IgD-negative memory B cell (primary cell): ENCODE data around the gene USP48. TPM values are rescaled to one million over a fixed set of nuclear protein-coding genes. Genes with fewer than 3 reads are reported as not detected.

ENCODE experiments used
- H3K27ac Mint-ChIP-seq, 3 donors: one replicate each; pipeline ENCODE4 v1.8.0; 2020 to 2022; ENCODE audit warnings: mild to moderate bottlenecking in 3 of 3, mixed read lengths in 3 of 3, moderate library complexity in 1 of 3
- H3K27me3 Mint-ChIP-seq: one replicate; pipeline ENCODE4 v1.8.0; 2021; ENCODE audit warnings: mixed read lengths
- H3K36me3 Mint-ChIP-seq: one replicate; pipeline ENCODE4 v1.8.0; 2020; ENCODE audit warnings: mild to moderate bottlenecking, mixed read lengths
- H3K4me1 Mint-ChIP-seq, 3 donors: one replicate each; pipeline ENCODE4 v1.8.0; 2020 to 2022; ENCODE audit warnings: mixed read lengths in 3 of 3, mild to moderate bottlenecking in 1 of 3
- H3K4me3 Mint-ChIP-seq, 4 donors: one replicate each; pipeline ENCODE4 v1.8.0; 2020 to 2022; ENCODE audit warnings: mild to moderate bottlenecking in 4 of 4, mixed read lengths in 4 of 4, moderate library complexity in 3 of 4
- H3K9me3 Mint-ChIP-seq, 3 donors: one replicate each; pipeline ENCODE4 v1.8.0; 2020 to 2021; ENCODE audit warnings: mixed read lengths in 3 of 3, mild to moderate bottlenecking in 1 of 3
- polyA plus RNA-seq: library from polyadenylated mRNA; unstranded; fragments of 300-500 nt; fragmentation: Illumina TruSeq; gene quantifications from one replicate; pipeline ENCODE4 v1.2.3, GENCODE V29; 2021

The USP48 gene
- polyA plus RNA-seq, 1 donor from 2014 or later, result 58.4 TPM

- Mint-ChIP-seq H3K9me3 (peaks cover 0 to 2% (median 0%) of the 10 kb centered on the region in 3 donors), H3K4me1 (peaks cover 9 to 15% (median 13%) of the 10 kb centered on the region in 3 donors), H3K27ac (no peak overlapping the region), H3K27me3 (peaks cover 8% of the 10 kb centered on the region), H3K36me3 (no peaks in the 10 kb centered on the region), H3K4me3 (no peak overlapping the region)
These were observed 132.5 kb downstream of the USP48 start for GRCh38 chr1:21650400-21650799.

GRCh38 chr1:21649315-21649714 is 133.6 kb downstream of the USP48 start:
- H3K27me3 Mint-ChIP-seq, result peaks cover 10% of the 10 kb centered on the region
- H3K9me3 Mint-ChIP-seq, result peaks cover 0 to 2% (median 0%) of the 10 kb centered on the region in 3 donors
- peaks cover 9 to 15% (median 13%) of the 10 kb centered on the region in 3 donors for H3K4me1 Mint-ChIP-seq
- H3K36me3 Mint-ChIP-seq, result no peaks in the 10 kb centered on the region
- H3K27ac Mint-ChIP-seq, result no peak overlapping the region
- peak overlapping the region in 1 of 4 donors; percentile 81 for H3K4me3 Mint-ChIP-seq

GRCh38 chr1:21648791-21649190 is 134.2 kb downstream of the USP48 start:
- Mint-ChIP-seq H3K9me3 (peaks cover 0 to 2% (median 0%) of the 10 kb centered on the region in 3 donors), H3K4me3 (peak overlapping the region in 1 of 4 donors; percentile 81), H3K27ac (peak overlapping the region in 1 of 3 donors; percentile 51), H3K4me1 (peaks cover 9 to 15% (median 13%) of the 10 kb centered on the region in 3 donors), H3K36me3 (no peaks in the 10 kb centered on the region), H3K27me3 (peaks cover 10% of the 10 kb centered on the region)

- Mint-ChIP-seq H3K27me3 (peaks cover 12% of the 10 kb centered on the region), H3K36me3 (no peaks in the 10 kb centered on the region), H3K27ac (peak overlapping the region in 1 of 3 donors; percentile 51), H3K4me3 (no peak overlapping the region), H3K4me1 (peaks cover 9 to 15% (median 13%) of the 10 kb centered on the region in 3 donors), H3K9me3 (peaks cover 0 to 2% (median 0%) of the 10 kb centered on the region in 3 donors)
These were observed 134.6 kb downstream of the USP48 start for GRCh38 chr1:21648352-21648730.

GRCh38 chr1:21647431-21648351 is 135.3 kb downstream of the USP48 start:
- H3K36me3 Mint-ChIP-seq, result no peaks in the 10 kb centered on the region
- H3K27me3 Mint-ChIP-seq, result peaks cover 16% of the 10 kb centered on the region
- H3K4me3 Mint-ChIP-seq, result peak overlapping the region in 1 of 4 donors; percentile 20
- H3K27ac Mint-ChIP-seq, result peak overlapping the region in 1 of 3 donors; percentile 67
- H3K9me3 Mint-ChIP-seq, result peaks cover 0 to 2% (median 0%) of the 10 kb centered on the region in 3 donors
- peaks cover 9 to 13% (median 12%) of the 10 kb centered on the region in 3 donors for H3K4me1 Mint-ChIP-seq

- Mint-ChIP-seq H3K4me3 (no peak overlapping the region), H3K4me1 (peaks cover 1 to 5% (median 5%) of the 10 kb centered on the region in 3 donors), H3K27ac (no peak overlapping the region), H3K27me3 (peaks cover 23% of the 10 kb centered on the region), H3K9me3 (peaks cover 0 to 2% (median 0%) of the 10 kb centered on the region in 3 donors), H3K36me3 (peaks cover 1% of the 10 kb centered on the region)
These were observed 137.4 kb downstream of the USP48 start for GRCh38 chr1:21645550-21645949.

GRCh38 chr1:21644906-21645305 is 138.0 kb downstream of the USP48 start:
- H3K4me1 Mint-ChIP-seq, result peaks cover 1 to 8% (median 5%) of the 10 kb centered on the region in 3 donors
- no peak overlapping the region for H3K4me3 Mint-ChIP-seq
- H3K27me3 Mint-ChIP-seq, result peaks cover 23% of the 10 kb centered on the region
- peaks cover 1% of the 10 kb centered on the region for H3K36me3 Mint-ChIP-seq
- H3K27ac Mint-ChIP-seq, result no peak overlapping the region
- H3K9me3 Mint-ChIP-seq, result peaks cover 0 to 2% (median 0%) of the 10 kb centered on the region in 3 donors

GRCh38 chr1:21644348-21644747 is 138.6 kb downstream of the USP48 start:
- Mint-ChIP-seq H3K27me3 (peaks cover 26% of the 10 kb centered on the region), H3K4me1 (peaks cover 1 to 8% (median 4%) of the 10 kb centered on the region in 3 donors), H3K36me3 (peaks cover 1% of the 10 kb centered on the region), H3K27ac (no peak overlapping the region), H3K9me3 (peaks cover 0 to 2% (median 0%) of the 10 kb centered on the region in 3 donors), H3K4me3 (no peak overlapping the region)

- H3K4me3 Mint-ChIP-seq, result no peak overlapping the region
- no peak overlapping the region for H3K27ac Mint-ChIP-seq
- H3K36me3 Mint-ChIP-seq, result peaks cover 1% of the 10 kb centered on the region
- peaks cover 0 to 2% (median 0%) of the 10 kb centered on the region in 3 donors for H3K9me3 Mint-ChIP-seq
- peaks cover 0 to 8% (median 0%) of the 10 kb centered on the region in 3 donors for H3K4me1 Mint-ChIP-seq
- peaks cover 26% of the 10 kb centered on the region for H3K27me3 Mint-ChIP-seq
These were observed 139.3 kb downstream of the USP48 start for GRCh38 chr1:21643624-21644023.

GRCh38 chr1:21641967-21642739 is 140.8 kb downstream of the USP48 start:
- Mint-ChIP-seq H3K36me3 (peaks cover 1% of the 10 kb centered on the region), H3K4me3 (no peak overlapping the region), H3K27me3 (peaks cover 26% of the 10 kb centered on the region), H3K4me1 (peaks cover 0 to 6% (median 0%) of the 10 kb centered on the region in 3 donors), H3K27ac (peak overlapping the region in 1 of 3 donors; percentile 76), H3K9me3 (peaks cover 0 to 2% (median 0%) of the 10 kb centered on the region in 3 donors)

- Mint-ChIP-seq H3K9me3 (peaks cover 0 to 1% (median 0%) of the 10 kb centered on the region in 3 donors), H3K4me3 (no peak overlapping the region), H3K36me3 (peaks cover 1% of the 10 kb centered on the region), H3K27me3 (peaks cover 20% of the 10 kb centered on the region), H3K4me1 (peaks cover 0 to 6% (median 0%) of the 10 kb centered on the region in 3 donors), H3K27ac (no peak overlapping the region)
These were observed 141.4 kb downstream of the USP48 start for GRCh38 chr1:21641537-21641936.

- Mint-ChIP-seq H3K9me3 (no peaks in the 10 kb centered on the region), H3K27ac (no peak overlapping the region), H3K4me3 (no peak overlapping the region), H3K27me3 (peaks cover 18% of the 10 kb centered on the region), H3K4me1 (peaks cover 0 to 3% (median 0%) of the 10 kb centered on the region in 3 donors), H3K36me3 (peaks cover 1% of the 10 kb centered on the region)
These were observed 141.9 kb downstream of the USP48 start for GRCh38 chr1:21641076-21641475.

- no peak overlapping the region for H3K4me3 Mint-ChIP-seq
- no peaks in the 10 kb centered on the region for H3K9me3 Mint-ChIP-seq
- H3K27ac Mint-ChIP-seq, result no peak overlapping the region
- peaks cover 0 to 3% (median 0%) of the 10 kb centered on the region in 3 donors for H3K4me1 Mint-ChIP-seq
- H3K36me3 Mint-ChIP-seq, result peaks cover 1% of the 10 kb centered on the region
- H3K27me3 Mint-ChIP-seq, result peaks cover 18% of the 10 kb centered on the region
These were observed 142.3 kb downstream of the USP48 start for GRCh38 chr1:21640653-21641052.

GRCh38 chr1:21639594-21640041 is 143.3 kb downstream of the USP48 start:
- H3K27me3 Mint-ChIP-seq, result peaks cover 16% of the 10 kb centered on the region
- peaks cover 1% of the 10 kb centered on the region for H3K36me3 Mint-ChIP-seq
- no peak overlapping the region for H3K4me3 Mint-ChIP-seq
- H3K4me1 Mint-ChIP-seq, result peaks cover 0 to 3% (median 0%) of the 10 kb centered on the region in 3 donors
- no peak overlapping the region for H3K27ac Mint-ChIP-seq
- H3K9me3 Mint-ChIP-seq, result no peaks in the 10 kb centered on the region
